Right lobe of liver (tissue), 6 donors: ENCODE data around the gene CEP85. TPM values are rescaled to one million over a fixed set of nuclear protein-coding genes. Genes with fewer than 3 reads are reported as not detected.
"Not testable (repeated sequence)": the region's sequence is repeated elsewhere in the genome, so short reads cannot be mapped to it uniquely, and the experiment has no call there.

Experiments
- ATAC-seq, 4 donors: fragments of 200-7000 bp; cut with Tn5 transposase; one replicate each; pipeline ENCODE4 v1.9.1; 2020; ENCODE audit warnings: mild to moderate bottlenecking in 4 of 4, moderate library complexity in 4 of 4
- DNase-seq, 3 donors: peaks; one replicate each; pipeline ENCODE4 v3.0.0-alpha.2; 2020
- H3K27ac ChIP-seq, 3 donors: fragments of 200-600 bp; one replicate each; pipeline ENCODE4 v1.8.0; 2022
- H3K27me3 ChIP-seq, 2 donors: fragments of 200-600 bp; one replicate each; pipeline ENCODE4 v1.8.0; 2022
- H3K36me3 ChIP-seq, 4 donors: fragments of 200-600 bp; sonication (generic) in 1 of 4; one replicate each; pipeline versions ENCODE4 v1.5.1 to v1.8.0; 2017 to 2022; ENCODE audit warnings: control low read depth in 1 of 4
- H3K4me1 ChIP-seq, 4 donors: fragments of 200-600 bp; sonication (generic) in 1 of 4; one replicate each; pipeline versions ENCODE4 v1.5.1 to v1.8.0; 2017 to 2022; ENCODE audit warnings: control low read depth in 1 of 4
- H3K4me3 ChIP-seq, 3 donors: fragments of 200-600 bp; one replicate each; pipeline ENCODE4 v1.8.0; 2022
- H3K9me3 ChIP-seq, 4 donors: fragments of 200-600 bp; sonication (generic) in 1 of 4; one replicate each; pipeline versions ENCODE4 v1.5.1 to v1.8.0; 2017 to 2022; ENCODE audit warnings: control low read depth in 1 of 4
- CTCF ChIP-seq, 4 donors: fragments of 200-600 bp in 3 of 4; fragments of 450-650 bp in 1 of 4; IDR thresholded peaks; one replicate each; pipeline versions ENCODE4 v1.5.1 to v1.8.0; 2016 to 2022; ENCODE audit warnings: antibody characterized with exemption in 4 of 4, mild to moderate bottlenecking in 2 of 4
- POLR2A ChIP-seq: fragments of 450-650 bp; IDR thresholded peaks from one replicate; pipeline ENCODE4 v1.6.1; 2017; ENCODE audit warnings: antibody characterized with exemption, mild to moderate bottlenecking
- WGBS: methylation state at CpG from one replicate; pipeline ENCODE4 v1.1.6; 2018; ENCODE audit warnings: low coverage, low lambda C conversion rate; ENCODE audit not compliant: insufficient coverage; ENCODE audit errors: missing lambda C conversion rate; 5-methylcytosine and 5-hydroxymethylcytosine counted together
- intact Hi-C, 2 donors: fragments of 100-400 bp; cut with DNase I; formaldehyde crosslinking; loops; one replicate each; pipeline versions ENCODE4 v1.11.2 to v1.14.1; 2022
- total RNA-seq, 6 experiments: library from RNA; depleted of rRNA in 2 of 6; stranded (reverse); fragments of >200 nt in 2 of 6; fragmentation: NEBNext Ultra II Directional in 3 of 6; extraction: Animal tissue kit (Norgen Biotek cat#: 25700) in 3 of 6; gene quantifications; one replicate each; pipeline versions ENCODE4 v1.1.0 to v1.2.4, GENCODE V29; 2016 to 2023
- donor health status: DM: no; HTN: yes; CAD: no.
- donor health status: DM: no; HTN: no; CAD: no.
- donor health status: DM: no; HTN: no; CAD: no.
- donor health status: DM: no; HTN: yes; CAD: no.
- donor health status: DM: no; HTN: yes; CAD: no.

The CEP85 gene
- total RNA-seq, 6 experiments from 2014 or later, result 5.2 to 7.8 (median 5.8) TPM

- intact Hi-C loops, result no loop called here
- no peak for ATAC-seq
- no peaks in the 10 kb centered on the region for H3K36me3 ChIP-seq
- no peaks in the 10 kb centered on the region for H3K27me3 ChIP-seq
- no peak for DNase-seq
- peak overlapping the region in 1 of 3 donors; percentile 6 for H3K27ac ChIP-seq
- TF ChIP-seq POLR2A, result no peak
- TF ChIP-seq CTCF (IDR thresholded peaks at IDR 0.05), result no peak
- no peak overlapping the region for H3K4me3 ChIP-seq
- H3K4me1 ChIP-seq, result peaks cover 0 to 5% (median 3%) of the 10 kb centered on the region in 4 donors
- WGBS, result 37% methylated on average over 6 of the region's 6 CpGs
- H3K9me3 ChIP-seq, result no peaks in the 10 kb centered on the region
Measured at GRCh38 chr1:26307363-26307781, 73.4 kb downstream of the CEP85 start.

GRCh38 chr1:26307966-26308899 lies 74.2 kb downstream of the CEP85 start:
- 75% methylated on average over 12 of the region's 21 CpGs for WGBS

GRCh38 chr1:26314501-26314900 lies 80.5 kb downstream of the CEP85 start:
- intact Hi-C loops, result no loop called here
- ATAC-seq, result no peak
- 68% methylated on average over 5 of the region's 5 CpGs for WGBS

More at GRCh38 chr1:26307966-26308899, 74.2 kb downstream of the CEP85 start:
- H3K36me3 ChIP-seq, H3K9me3 ChIP-seq, H3K4me3 ChIP-seq, H3K27me3 ChIP-seq, intact Hi-C loops, H3K4me1 ChIP-seq, H3K27ac ChIP-seq, ATAC-seq, DNase-seq: not testable (repeated sequence)

GRCh38 chr1:26315874-26316850 lies 82.2 kb downstream of the CEP85 start:
- DNase-seq (no peak), ATAC-seq (no peak)
- no peaks in the 10 kb centered on the region for H3K9me3 ChIP-seq
- no peaks in the 10 kb centered on the region for H3K27me3 ChIP-seq
- H3K27ac ChIP-seq, result no peak overlapping the region
- no peaks in the 10 kb centered on the region for H3K36me3 ChIP-seq
- TF ChIP-seq POLR2A, result no peak
- WGBS, result 66% methylated on average over 4 of the region's 8 CpGs
- intact Hi-C loops, result no loop called here
- no peak overlapping the region for H3K4me3 ChIP-seq
- no peaks in the 10 kb centered on the region for H3K4me1 ChIP-seq

More at GRCh38 chr1:26314501-26314900, 80.5 kb downstream of the CEP85 start:
- no peaks in the 10 kb centered on the region for H3K27me3 ChIP-seq
- H3K4me3 ChIP-seq, result no peak overlapping the region
- no peaks in the 10 kb centered on the region for H3K4me1 ChIP-seq
- DNase-seq, result no peak
- no peak for TF ChIP-seq POLR2A
- no peak for TF ChIP-seq CTCF (IDR thresholded peaks at IDR 0.05)
- H3K36me3 ChIP-seq, result no peaks in the 10 kb centered on the region
- H3K27ac ChIP-seq, result no peak overlapping the region
- H3K9me3 ChIP-seq, result no peaks in the 10 kb centered on the region

- Histone ChIP-seq H3K4me1 (no peaks in the 10 kb centered on the region), H3K27me3 (no peaks in the 10 kb centered on the region), H3K4me3 (no peak overlapping the region), H3K36me3 (no peaks in the 10 kb centered on the region), H3K27ac (no peak overlapping the region), H3K9me3 (no peaks in the 10 kb centered on the region)
- intact Hi-C loops, result no loop called here
- no peak for ATAC-seq
- 60% methylated on average over 2 of the region's 2 CpGs for WGBS
- no peak for DNase-seq
- no peak for TF ChIP-seq POLR2A
- no peak for TF ChIP-seq CTCF (IDR thresholded peaks at IDR 0.05)
Measured at GRCh38 chr1:26317146-26317545, 83.1 kb downstream of the CEP85 start.
